Activated CD4-positive, alpha-beta T cell treated with anti-CD3 and anti-CD28 coated beads, Interleukin-2, amount 50 U/mL, for 24 hours (primary cell): ENCODE measurements around the gene RPL10A.
A peak's percentile ranks its signal among the peaks of the same experiment; 100 is the strongest.

ENCODE experiments used
- DNase-seq, 2 donors: peaks; one replicate each; pipeline ENCODE4 v3.0.0-alpha.2; 2020; ENCODE audit warnings: low read depth in 1 of 2, low spot score in 1 of 2

The RPL10A gene

GRCh38 chr6:35491558-35492257, 23.5 kb downstream of the RPL10A start:
- DNase-seq, result no peak

- no peak for DNase-seq
These were observed 24.2 kb downstream of the RPL10A start for GRCh38 chr6:35492258-35492973.

GRCh38 chr6:35492974-35493284, 24.7 kb downstream of the RPL10A start:
- no peak for DNase-seq

GRCh38 chr6:35493307-35493983, 25.2 kb downstream of the RPL10A start:
- DNase-seq, result no peak

GRCh38 chr6:35494161-35494563, 26.0 kb downstream of the RPL10A start:
- DNase-seq, result no peak

GRCh38 chr6:35495258-35496035, 27.2 kb downstream of the RPL10A start:
- no peak for DNase-seq

GRCh38 chr6:35496036-35496840, 28.0 kb downstream of the RPL10A start:
- no peak for DNase-seq

- peak in 1 of 2 donors; percentile 39 for DNase-seq
These were observed 28.8 kb downstream of the RPL10A start, which contains the start of gene TEAD3 for GRCh38 chr6:35496841-35497570. TEAD3 (minus strand) TSS chr6:35497079.

GRCh38 chr6:35497571-35498421, 29.6 kb downstream of the RPL10A start:
- DNase-seq, result peak in 1 of 2 donors; percentile 27

- no peak for DNase-seq
These were observed 30.3 kb downstream of the RPL10A start for GRCh38 chr6:35498422-35499067.

GRCh38 chr6:35499372-35499771, 31.2 kb downstream of the RPL10A start:
- DNase-seq, result no peak

GRCh38 chr6:35500782-35501181, 32.6 kb downstream of the RPL10A start:
- no peak for DNase-seq

- no peak for DNase-seq
These were observed 33.6 kb downstream of the RPL10A start for GRCh38 chr6:35501784-35502183.

GRCh38 chr6:35503534-35503933, 35.3 kb downstream of the RPL10A start:
- no peak for DNase-seq

GRCh38 chr6:35505999-35506412, 37.8 kb downstream of the RPL10A start:
- no peak for DNase-seq

GRCh38 chr6:35506536-35506935, 38.3 kb downstream of the RPL10A start:
- no peak for DNase-seq

GRCh38 chr6:35507221-35507620, 39.0 kb downstream of the RPL10A start:
- no peak for DNase-seq

GRCh38 chr6:35508027-35508426, 39.8 kb downstream of the RPL10A start:
- no peak for DNase-seq

GRCh38 chr6:35508542-35508941, 40.3 kb downstream of the RPL10A start:
- no peak for DNase-seq
